Activated CD8-positive, alpha-beta memory T cell treated with anti-CD3 and anti-CD28 coated beads for 36 hours (primary cell): ENCODE results near the gene EID2. TPM values are rescaled to one million over a fixed set of nuclear protein-coding genes. Genes with fewer than 3 reads are reported as not detected.

Experiments
- CTCF ChIA-PET: fragments of 350-600 bp; sonication (Branson Sonifier 250); formaldehyde crosslinking; loops from one replicate; lab custom pipeline; 2021; ENCODE audit warnings: antibody characterized with exemption; lab: Charles Lee
- POLR2A ChIA-PET: fragments of 350-600 bp; sonication (Branson Sonifier 250); formaldehyde crosslinking; loops from one replicate; lab custom pipeline; 2021; ENCODE audit warnings: antibody characterized with exemption; lab: Charles Lee
- total RNA-seq, 2 experiments: library from RNA; stranded (reverse); gene quantifications; one replicate each; pipeline ENCODE4 v1.2.3, GENCODE V29; 2021

The EID2 gene
- total RNA-seq, 2 experiments from 2014 or later = 12.9 to 13.5 TPM

- POLR2A ChIA-PET = no interaction called here
Observed at GRCh38 chr19:39514840-39515550, 25.0 kb downstream of the EID2 start, which contains the start of gene SELENOV. Gene SELENOV, plus strand, starts transcription at chr19:39515139. Its CDS starts 74 bp downstream, at chr19:39515213.

GRCh38 chr19:39512988-39513387, 27.0 kb downstream of the EID2 start:
- ChIA-PET POLR2A (interaction anchor here (0.7 kb wide), 1 partner anchor 12 kb away, joined by 9 read pairs; no protein-coding TSS in a partner anchor), CTCF (interaction anchor here (0.7 to 1.0 kb wide), 2 partner anchors 10 to 999 kb away, joined by 3 to 7 read pairs; no protein-coding TSS in a partner anchor)

More at GRCh38 chr19:39514840-39515550, 25.0 kb downstream of the EID2 start, which contains the start of gene SELENOV:
- CTCF ChIA-PET = interaction anchor here (0.9 to 1.3 kb wide), 3 partner anchors 12 to 369 kb away, joined by 3 to 5 read pairs (median 4); partner anchors contain the start of gene EID2B

GRCh38 chr19:39509233-39509632, 30.7 kb downstream of the EID2 start:
- CTCF ChIA-PET = interaction anchor here (0.7 kb wide), 1 partner anchor 1084 kb away, joined by 4 read pairs; no protein-coding TSS in a partner anchor
- POLR2A ChIA-PET = no interaction called here

- CTCF ChIA-PET = no interaction called here
- POLR2A ChIA-PET = no interaction called here
Observed at GRCh38 chr19:39508629-39509028, 31.3 kb downstream of the EID2 start.

- ChIA-PET POLR2A (interaction anchor here (0.6 kb wide), 1 partner anchor 37 kb away, joined by 3 read pairs; no protein-coding TSS in a partner anchor), CTCF (interaction anchor here (0.9 to 1.3 kb wide), 2 partner anchors 44 to 68 kb away, joined by 4 read pairs; no protein-coding TSS in a partner anchor)
Observed at GRCh38 chr19:39507715-39508364, 32.1 kb downstream of the EID2 start.

- CTCF ChIA-PET = interaction anchor here (0.9 to 1.3 kb wide), 3 partner anchors 14 to 67 kb away, joined by 3 to 4 read pairs (median 4); no protein-coding TSS in a partner anchor
- POLR2A ChIA-PET = interaction anchor here (0.6 kb wide), 1 partner anchor 37 kb away, joined by 3 read pairs; no protein-coding TSS in a partner anchor
Observed at GRCh38 chr19:39506944-39507714, 32.8 kb downstream of the EID2 start.

- ChIA-PET POLR2A (interaction anchor here (1.1 kb wide), 1 partner anchor 71 kb away, joined by 4 read pairs; the partner anchor contains the start of gene RPS16), CTCF (interaction anchor here (1.1 kb wide), 1 partner anchor 14 kb away, joined by 3 read pairs; no protein-coding TSS in a partner anchor)
Observed at GRCh38 chr19:39506598-39506943, 33.4 kb downstream of the EID2 start.

GRCh38 chr19:39502640-39503417, 37.1 kb downstream of the EID2 start:
- POLR2A ChIA-PET = interaction anchor here (1.3 kb wide), 1 partner anchor 58 kb away, joined by 7 read pairs; the partner anchor contains the start of gene SUPT5H
- CTCF ChIA-PET = interaction anchor here (0.6 to 2.4 kb wide), 15 partner anchors 10 to 294 kb away, joined by 3 to 16 read pairs (median 4); partner anchors contain the start of genes EID2B, MED29 and PAF1

GRCh38 chr19:39501340-39501739, 38.6 kb downstream of the EID2 start:
- ChIA-PET CTCF (interaction anchor here (1.8 to 2.4 kb wide), 2 partner anchors 27 to 32 kb away, joined by 7 to 16 read pairs; partner anchors contain the start of gene EID2B), POLR2A (interaction anchor here (0.6 kb wide), 2 partner anchors 12 to 327 kb away, joined by 5 to 9 read pairs; no protein-coding TSS in a partner anchor)

GRCh38 chr19:39500543-39500942, 39.4 kb downstream of the EID2 start:
- ChIA-PET POLR2A (interaction anchor here (0.6 kb wide), 1 partner anchor 13 kb away, joined by 9 read pairs; no protein-coding TSS in a partner anchor), CTCF (interaction anchor here (1.8 kb wide), 1 partner anchor 26 kb away, joined by 7 read pairs; no protein-coding TSS in a partner anchor)

- ChIA-PET CTCF (interaction anchor here (0.6 to 1.8 kb wide), 3 partner anchors 26 to 52 kb away, joined by 3 to 7 read pairs (median 5); partner anchors contain the start of gene EID2B), POLR2A (interaction anchor here (0.7 kb wide), 1 partner anchor 65 kb away, joined by 5 read pairs; no protein-coding TSS in a partner anchor)
Observed at GRCh38 chr19:39499932-39500331, 40.0 kb downstream of the EID2 start.

- CTCF ChIA-PET = interaction anchor here (0.5 to 1.6 kb wide), 7 partner anchors 12 to 425 kb away, joined by 3 to 5 read pairs (median 3); partner anchors contain the start of gene EID2B
- POLR2A ChIA-PET = interaction anchor here (0.7 to 1.0 kb wide), 2 partner anchors 63 to 64 kb away, joined by 3 to 5 read pairs; partner anchors contain the start of gene RPS16
Observed at GRCh38 chr19:39498798-39499642, 40.9 kb downstream of the EID2 start, which contains the start of gene DLL3. Gene DLL3, plus strand, starts transcription at chr19:39498947. Its CDS starts 28 bp downstream, at chr19:39498975.

GRCh38 chr19:39497996-39498797, 41.8 kb downstream of the EID2 start:
- ChIA-PET CTCF (interaction anchor here (0.5 to 1.6 kb wide), 7 partner anchors 11 to 424 kb away, joined by 3 to 5 read pairs (median 3); partner anchors contain the start of gene EID2B), POLR2A (interaction anchor here (0.7 to 1.1 kb wide), 3 partner anchors 34 to 62 kb away, joined by 3 read pairs; partner anchors contain the start of genes EID2B and RPS16)

GRCh38 chr19:39497701-39497995, 42.3 kb downstream of the EID2 start:
- POLR2A ChIA-PET = interaction anchor here (0.7 to 1.1 kb wide), 2 partner anchors 35 to 51 kb away, joined by 3 read pairs; partner anchors contain the start of gene EID2B
- CTCF ChIA-PET = interaction anchor here (0.9 to 1.6 kb wide), 4 partner anchors 10 to 57 kb away, joined by 3 to 5 read pairs (median 4); partner anchors contain the start of gene EID2B

- POLR2A ChIA-PET = interaction anchor here (0.7 kb wide), 1 partner anchor 29 kb away, joined by 3 read pairs; no protein-coding TSS in a partner anchor
- CTCF ChIA-PET = interaction anchor here (1.2 kb wide), 1 partner anchor 37 kb away, joined by 3 read pairs; the partner anchor contains the start of gene EID2B
Observed at GRCh38 chr19:39496063-39496462, 43.9 kb downstream of the EID2 start.
